HFF-Myc (cell line): ENCODE data around the gene AHRR.

ENCODE experiments used
- DNase-seq: peaks from one replicate; pipeline ENCODE4 v3.0.0-alpha.2; 2011; ENCODE audit warnings: low read depth; ENCODE audit errors: extremely low read depth
- H3K4me3 ChIP-seq: replicated peaks from 2 replicates; pipeline ENCODE4 v1.5.1; 2011; ENCODE audit warnings: low read depth, mild to moderate bottlenecking, control low read depth, low read length
- CTCF ChIP-seq: IDR thresholded peaks from 2 replicates; pipeline ENCODE4 v1.5.1; 2012; ENCODE audit warnings: mild to moderate bottlenecking, low read depth, low read length, control low read depth; ENCODE audit errors: missing control alignments

AHRR gene

DNA sequence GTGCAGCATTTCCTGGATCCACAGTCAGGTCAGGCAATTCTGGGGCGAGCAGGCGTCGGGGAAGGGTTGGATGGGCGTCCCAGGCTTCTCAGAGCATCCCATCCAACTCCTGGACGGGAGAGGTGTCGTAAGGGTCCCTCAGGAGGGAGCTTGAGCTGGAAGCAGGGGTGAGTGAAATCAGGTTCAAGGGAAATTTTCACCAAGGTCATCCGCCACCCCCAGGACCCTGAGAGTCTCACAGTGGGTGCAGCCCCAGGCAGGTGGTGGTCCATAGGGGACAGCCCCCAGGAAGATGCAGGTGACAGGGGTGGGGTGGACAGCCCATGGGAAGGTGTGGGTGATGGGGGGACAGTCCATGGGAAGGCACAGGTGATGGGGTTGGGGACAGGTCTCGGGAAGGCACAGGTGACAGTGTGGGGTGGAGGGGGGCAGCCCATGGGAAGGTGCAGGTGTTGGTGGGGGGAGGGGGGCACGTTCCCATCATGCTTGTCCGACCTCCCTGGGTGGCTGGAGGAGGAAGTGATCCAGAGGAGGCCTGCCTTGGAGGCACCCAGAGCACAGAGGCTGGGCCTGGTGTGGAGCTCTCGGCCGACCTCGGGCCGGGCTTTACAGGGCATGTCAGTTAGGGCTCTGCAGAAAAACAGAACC lies 48.9 kb downstream of the AHRR start:
- TF ChIP-seq CTCF, result no peak
- H3K4me3 ChIP-seq, result no peak overlapping the region
- DNase-seq, result no peak

DNA sequence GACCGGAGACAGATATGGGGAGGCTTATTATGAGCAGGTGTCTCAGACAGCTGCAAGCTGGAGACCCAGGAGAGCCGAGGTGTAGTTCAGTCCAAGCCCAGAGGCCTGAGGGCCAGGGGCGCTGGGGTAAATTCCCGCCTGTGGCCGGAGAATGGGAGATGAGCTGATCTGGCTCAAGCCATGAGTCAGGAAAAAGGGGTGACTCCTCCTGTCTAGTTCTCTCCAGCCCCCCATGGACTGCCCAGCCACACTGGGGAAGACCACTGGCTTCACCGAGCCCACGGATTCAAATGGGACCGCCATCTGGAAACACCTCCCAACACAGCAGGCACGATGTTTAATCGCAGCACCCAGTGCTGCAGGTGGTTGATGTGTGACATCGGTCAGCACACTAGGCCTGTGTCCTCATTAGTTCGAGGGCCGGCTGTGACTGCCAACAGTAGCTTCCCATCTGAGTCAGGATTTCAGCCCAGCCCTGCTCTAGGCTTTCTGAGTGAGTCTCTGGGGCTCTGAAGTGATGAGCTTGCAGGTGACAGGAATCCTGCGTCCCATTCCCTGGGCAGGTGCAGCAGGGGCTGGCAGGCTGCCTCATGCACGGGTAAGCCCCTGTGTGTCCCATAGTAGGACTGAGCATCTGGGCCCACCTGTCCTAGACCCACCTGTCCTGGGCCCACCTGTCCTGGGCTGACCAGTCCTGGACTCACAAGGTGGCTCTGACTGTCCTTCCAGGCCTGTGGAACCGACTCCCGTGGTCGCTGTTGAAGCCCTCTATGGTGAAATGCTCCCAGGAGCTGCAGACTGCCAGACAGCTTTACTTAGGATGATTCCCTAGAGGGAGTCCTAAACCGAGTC lies 49.7 kb downstream of the AHRR start:
- no peak overlapping the region for H3K4me3 ChIP-seq
- no peak for TF ChIP-seq CTCF
- DNase-seq, result no peak

DNA sequence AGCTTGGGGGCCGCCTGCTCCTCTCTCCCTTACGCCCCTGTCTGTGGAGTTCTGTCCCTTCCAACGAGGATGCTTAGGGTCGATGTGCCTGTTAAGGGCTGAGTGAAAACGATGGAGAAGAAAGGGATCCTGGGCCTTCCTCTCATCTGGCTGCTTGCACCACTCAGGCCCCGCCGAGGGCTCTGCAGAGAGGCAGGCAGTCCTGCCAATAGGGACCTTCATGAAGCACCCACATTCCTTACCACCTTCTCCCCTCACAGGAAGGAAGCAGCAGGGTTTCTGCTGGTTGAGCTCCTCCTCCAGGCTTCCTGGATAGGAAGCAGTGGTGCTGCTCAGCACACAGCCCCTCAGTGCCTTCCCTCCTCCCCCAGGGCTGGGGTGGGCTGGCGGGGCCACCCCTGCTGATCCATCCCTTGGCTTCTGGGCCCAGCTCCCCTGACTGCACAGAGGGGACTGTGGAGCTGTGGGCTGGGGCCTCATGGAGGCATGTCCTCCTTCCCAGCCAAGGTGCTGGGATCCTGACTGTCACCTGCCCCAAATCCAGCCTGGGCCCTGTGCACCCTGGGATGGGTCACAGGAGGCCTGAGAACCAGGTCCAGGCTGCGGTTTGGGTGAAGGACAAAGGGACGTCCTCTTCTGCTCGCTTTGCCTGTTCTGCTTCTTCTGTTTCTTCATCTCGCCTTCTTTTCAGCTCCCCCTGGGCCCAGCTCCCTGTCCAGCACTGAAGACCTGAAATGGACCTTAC lies 50.5 kb downstream of the AHRR start:
- TF ChIP-seq CTCF, result no peak
- H3K4me3 ChIP-seq, result no peak overlapping the region
- no peak for DNase-seq

DNA sequence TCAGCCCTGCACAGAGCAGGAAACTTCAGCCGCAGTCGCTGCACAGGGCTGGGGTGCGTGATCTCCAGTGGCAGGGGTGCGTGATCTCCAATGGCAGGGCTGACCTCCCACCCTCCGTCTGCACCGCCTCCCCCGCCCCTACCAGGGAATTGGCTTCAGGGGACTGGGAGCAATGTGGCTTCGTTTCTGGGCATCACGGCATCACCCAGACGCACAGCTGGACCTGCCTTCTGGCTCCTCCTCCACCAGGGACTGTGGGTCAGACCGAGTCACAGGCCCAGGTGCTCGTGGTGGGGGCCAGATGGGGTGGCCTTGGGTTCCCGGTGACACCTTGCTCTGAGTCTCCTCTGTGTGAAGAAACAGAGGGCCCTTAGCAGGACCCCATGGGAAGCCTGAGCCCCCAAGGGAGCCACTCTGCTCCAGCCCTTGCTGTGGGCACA lies 51.1 kb downstream of the AHRR start:
- TF ChIP-seq CTCF, result no peak
- no peak for DNase-seq
- no peak overlapping the region for H3K4me3 ChIP-seq

GRCh38 chr5:372996-373709 lies 51.6 kb downstream of the AHRR start:
- DNase-seq, result no peak
- 0 out of 2 replicates have a peak overlapping the region, but pooled peaks have one; percentile 7 for H3K4me3 ChIP-seq
- no peak for TF ChIP-seq CTCF
